Body of pancreas (tissue), 4 donors: ENCODE measurements around the gene AK5.

Source experiments
- CTCF ChIP-seq, 7 experiments: fragments of 450-650 bp in 4 of 7; fragments of 200-600 bp in 3 of 7; sonication (generic) in 3 of 7; IDR thresholded peaks; one replicate each; pipeline ENCODE4 v1.5.1; 2016 to 2019; ENCODE audit warnings: antibody characterized with exemption in 7 of 7
- POLR2A ChIP-seq, 3 donors: fragments of 450-650 bp; IDR thresholded peaks; one replicate each; pipeline ENCODE4 v1.6.1; 2016; ENCODE audit warnings: antibody characterized with exemption in 3 of 3, mild to moderate bottlenecking in 2 of 3

GRCh38 chr1:77556045-77556444 is 274.2 kb downstream of the AK5 start:
- TF ChIP-seq CTCF (IDR thresholded peaks at IDR 0.05), result no peak
- no peak for TF ChIP-seq POLR2A (IDR thresholded peaks at IDR 0.05)
